Measurements from ENCODE around the gene CHD2. TPM values are rescaled to one million over a fixed set of nuclear protein-coding genes. Genes with fewer than 3 reads are reported as not detected.

Gene CHD2
- total RNA-seq, 2 donors from 2014 or later = 208 to 246 TPM

GRCh38 chr15:92891533-92892200 is 8.5 kb upstream of the CHD2 start:
- Mint-ChIP-seq H3K4me1 (ENCODE audit: low read depth) (peaks cover 97% of the 10 kb centered on the region), H3K9me3 (no peaks in the 10 kb centered on the region), H3K27ac (peak overlapping the region; percentile 85), H3K4me3 (peak overlapping the region; percentile 81 to 82), H3K27me3 (ENCODE audit: low read depth) (no peaks in the 10 kb centered on the region), H3K36me3 (ENCODE audit: insufficient read depth in 2 of 2) (peaks cover 22 to 71% of the 10 kb centered on the region in 2 donors)
- ATAC-seq (replicated peaks in 1 of 2) = no peak
- DNase-seq = no peak

GRCh38 chr15:92892201-92892555 is 7.9 kb upstream of the CHD2 start:
- Mint-ChIP-seq H3K36me3 (ENCODE audit: insufficient read depth in 2 of 2) (peaks cover 20 to 71% of the 10 kb centered on the region in 2 donors), H3K9me3 (no peaks in the 10 kb centered on the region), H3K4me3 (peak overlapping the region; percentile 49 to 57), H3K27me3 (ENCODE audit: low read depth) (no peaks in the 10 kb centered on the region), H3K27ac (peak overlapping the region; percentile 16), H3K4me1 (ENCODE audit: low read depth) (peaks cover 97% of the 10 kb centered on the region)
- DNase-seq (no peak), ATAC-seq (replicated peaks in 1 of 2) (no peak)

GRCh38 chr15:92893200-92893599 is 6.9 kb upstream of the CHD2 start:
- H3K27ac Mint-ChIP-seq = peak overlapping the region; percentile 77
- peaks cover 99% of the 10 kb centered on the region for H3K4me1 Mint-ChIP-seq (ENCODE audit: low read depth)
- no peaks in the 10 kb centered on the region for H3K27me3 Mint-ChIP-seq (ENCODE audit: low read depth)

GRCh38 chr15:92896561-92896960 is 3.6 kb upstream of the CHD2 start:
- H3K4me1 Mint-ChIP-seq (ENCODE audit: low read depth) = peaks cover 80% of the 10 kb centered on the region
- no peak for DNase-seq
- H3K27ac Mint-ChIP-seq = peak overlapping the region; percentile 98
- peaks cover 18 to 71% of the 10 kb centered on the region in 2 donors for H3K36me3 Mint-ChIP-seq (ENCODE audit: insufficient read depth in 2 of 2)
- ATAC-seq (replicated peaks in 1 of 2) = no peak
- peaks cover 3 to 7% of the 10 kb centered on the region in 2 donors for H3K9me3 Mint-ChIP-seq
- H3K27me3 Mint-ChIP-seq (ENCODE audit: low read depth) = no peaks in the 10 kb centered on the region
- H3K4me3 Mint-ChIP-seq = peak overlapping the region; percentile 59 to 85

More at GRCh38 chr15:92893200-92893599, 6.9 kb upstream of the CHD2 start:
- ATAC-seq (replicated peaks in 1 of 2) = no peak
- Mint-ChIP-seq H3K9me3 (no peaks in the 10 kb centered on the region), H3K36me3 (ENCODE audit: insufficient read depth in 2 of 2) (peaks cover 18 to 74% of the 10 kb centered on the region in 2 donors), H3K4me3 (peak overlapping the region; percentile 27 to 81)
- no peak for DNase-seq

- H3K36me3 Mint-ChIP-seq (ENCODE audit: insufficient read depth in 2 of 2) = peaks cover 19 to 77% of the 10 kb centered on the region in 2 donors
- H3K4me3 Mint-ChIP-seq = peak overlapping the region; percentile 59 to 85
- H3K9me3 Mint-ChIP-seq = peaks cover 3 to 7% of the 10 kb centered on the region in 2 donors
- H3K4me1 Mint-ChIP-seq (ENCODE audit: low read depth) = peaks cover 70% of the 10 kb centered on the region
- H3K27ac Mint-ChIP-seq = peak overlapping the region; percentile 98
- H3K27me3 Mint-ChIP-seq (ENCODE audit: low read depth) = no peaks in the 10 kb centered on the region
- no peak for DNase-seq
- no peak for ATAC-seq (replicated peaks in 1 of 2)
Measured at GRCh38 chr15:92897620-92898019, 2.5 kb upstream of the CHD2 start.

- Mint-ChIP-seq H3K4me1 (ENCODE audit: low read depth) (peaks cover 59% of the 10 kb centered on the region), H3K4me3 (peak overlapping the region; percentile 5 to 75), H3K36me3 (ENCODE audit: insufficient read depth in 2 of 2) (peaks cover 24 to 76% of the 10 kb centered on the region in 2 donors), H3K27me3 (ENCODE audit: low read depth) (no peaks in the 10 kb centered on the region), H3K9me3 (peaks cover 3 to 7% of the 10 kb centered on the region in 2 donors), H3K27ac (peak overlapping the region; percentile 61)
- no peak for DNase-seq
- ATAC-seq (replicated peaks in 1 of 2) = no peak
Measured at GRCh38 chr15:92898988-92899582, 1.0 kb upstream of the CHD2 start.

GRCh38 chr15:92899601-92899947 is 550 bp upstream of the CHD2 start:
- peaks cover 57% of the 10 kb centered on the region for H3K4me1 Mint-ChIP-seq (ENCODE audit: low read depth)
- no peak for ATAC-seq (replicated peaks in 1 of 2)
- no peak for DNase-seq
- no peaks in the 10 kb centered on the region for H3K27me3 Mint-ChIP-seq (ENCODE audit: low read depth)
- peaks cover 24 to 76% of the 10 kb centered on the region in 2 donors for H3K36me3 Mint-ChIP-seq (ENCODE audit: insufficient read depth in 2 of 2)
- peak overlapping the region; percentile 100 for H3K27ac Mint-ChIP-seq
- H3K9me3 Mint-ChIP-seq = peaks cover 3 to 7% of the 10 kb centered on the region in 2 donors
- H3K4me3 Mint-ChIP-seq = peak overlapping the region; percentile 99 to 100

- H3K27ac Mint-ChIP-seq = peak overlapping the region; percentile 100
- DNase-seq = no peak
- H3K4me3 Mint-ChIP-seq = peak overlapping the region; percentile 99 to 100
- no peak for ATAC-seq (replicated peaks in 1 of 2)
- H3K4me1 Mint-ChIP-seq (ENCODE audit: low read depth) = peaks cover 57% of the 10 kb centered on the region
- peaks cover 3 to 7% of the 10 kb centered on the region in 2 donors for H3K9me3 Mint-ChIP-seq
- H3K27me3 Mint-ChIP-seq (ENCODE audit: low read depth) = no peaks in the 10 kb centered on the region
- peaks cover 26 to 66% of the 10 kb centered on the region in 2 donors for H3K36me3 Mint-ChIP-seq (ENCODE audit: insufficient read depth in 2 of 2)
Measured at GRCh38 chr15:92900731-92901071, 577 bp downstream of the CHD2 start.

GRCh38 chr15:92901072-92901761 is 1.1 kb downstream of the CHD2 start:
- Mint-ChIP-seq H3K36me3 (ENCODE audit: insufficient read depth in 2 of 2) (peaks cover 26 to 66% of the 10 kb centered on the region in 2 donors), H3K27me3 (ENCODE audit: low read depth) (no peaks in the 10 kb centered on the region), H3K4me1 (ENCODE audit: low read depth) (peaks cover 57% of the 10 kb centered on the region)

GRCh38 chr15:92901995-92902394 is 1.9 kb downstream of the CHD2 start:
- peaks cover 57% of the 10 kb centered on the region for H3K4me1 Mint-ChIP-seq (ENCODE audit: low read depth)
- DNase-seq (no peak), ATAC-seq (replicated peaks in 1 of 2) (no peak)
- peaks cover 24 to 61% of the 10 kb centered on the region in 2 donors for H3K36me3 Mint-ChIP-seq (ENCODE audit: insufficient read depth in 2 of 2)
- peak overlapping the region; percentile 100 for H3K27ac Mint-ChIP-seq
- peak overlapping the region; percentile 99 to 100 for H3K4me3 Mint-ChIP-seq
- H3K9me3 Mint-ChIP-seq = peaks cover 3 to 7% of the 10 kb centered on the region in 2 donors
- H3K27me3 Mint-ChIP-seq (ENCODE audit: low read depth) = no peaks in the 10 kb centered on the region

More at GRCh38 chr15:92901072-92901761, 1.1 kb downstream of the CHD2 start:
- DNase-seq = no peak
- H3K27ac Mint-ChIP-seq = peak overlapping the region; percentile 100
- peaks cover 3 to 7% of the 10 kb centered on the region in 2 donors for H3K9me3 Mint-ChIP-seq
- peak overlapping the region; percentile 99 to 100 for H3K4me3 Mint-ChIP-seq
- no peak for ATAC-seq (replicated peaks in 1 of 2)

GRCh38 chr15:92902737-92903593 is 2.8 kb downstream of the CHD2 start:
- Mint-ChIP-seq H3K27me3 (ENCODE audit: low read depth) (no peaks in the 10 kb centered on the region), H3K27ac (peak overlapping the region; percentile 97), H3K36me3 (ENCODE audit: insufficient read depth in 2 of 2) (peaks cover 22 to 52% of the 10 kb centered on the region in 2 donors), H3K9me3 (peaks cover 3 to 7% of the 10 kb centered on the region in 2 donors), H3K4me1 (ENCODE audit: low read depth) (peaks cover 57% of the 10 kb centered on the region), H3K4me3 (peak overlapping the region; percentile 92 to 99)
- no peak for ATAC-seq (replicated peaks in 1 of 2)
- no peak for DNase-seq

- H3K4me1 Mint-ChIP-seq (ENCODE audit: low read depth) = peaks cover 57% of the 10 kb centered on the region
- peak overlapping the region; percentile 92 to 99 for H3K4me3 Mint-ChIP-seq
- no peak for ATAC-seq (replicated peaks in 1 of 2)
Measured at GRCh38 chr15:92903631-92903965, 3.5 kb downstream of the CHD2 start.

More at GRCh38 chr15:92903631-92903965, 3.5 kb downstream of the CHD2 start:
- peaks cover 3 to 7% of the 10 kb centered on the region in 2 donors for H3K9me3 Mint-ChIP-seq
- H3K36me3 Mint-ChIP-seq (ENCODE audit: insufficient read depth in 2 of 2) = peaks cover 26 to 50% of the 10 kb centered on the region in 2 donors
- H3K27ac Mint-ChIP-seq = peak overlapping the region; percentile 97
- DNase-seq = no peak
- no peaks in the 10 kb centered on the region for H3K27me3 Mint-ChIP-seq (ENCODE audit: low read depth)
